ENCODE data around the gene MFAP3.
"Not testable (repeated sequence)": the region's sequence is repeated elsewhere in the genome, so short reads cannot be mapped to it uniquely, and the experiment has no call there.

Gene MFAP3

DNA sequence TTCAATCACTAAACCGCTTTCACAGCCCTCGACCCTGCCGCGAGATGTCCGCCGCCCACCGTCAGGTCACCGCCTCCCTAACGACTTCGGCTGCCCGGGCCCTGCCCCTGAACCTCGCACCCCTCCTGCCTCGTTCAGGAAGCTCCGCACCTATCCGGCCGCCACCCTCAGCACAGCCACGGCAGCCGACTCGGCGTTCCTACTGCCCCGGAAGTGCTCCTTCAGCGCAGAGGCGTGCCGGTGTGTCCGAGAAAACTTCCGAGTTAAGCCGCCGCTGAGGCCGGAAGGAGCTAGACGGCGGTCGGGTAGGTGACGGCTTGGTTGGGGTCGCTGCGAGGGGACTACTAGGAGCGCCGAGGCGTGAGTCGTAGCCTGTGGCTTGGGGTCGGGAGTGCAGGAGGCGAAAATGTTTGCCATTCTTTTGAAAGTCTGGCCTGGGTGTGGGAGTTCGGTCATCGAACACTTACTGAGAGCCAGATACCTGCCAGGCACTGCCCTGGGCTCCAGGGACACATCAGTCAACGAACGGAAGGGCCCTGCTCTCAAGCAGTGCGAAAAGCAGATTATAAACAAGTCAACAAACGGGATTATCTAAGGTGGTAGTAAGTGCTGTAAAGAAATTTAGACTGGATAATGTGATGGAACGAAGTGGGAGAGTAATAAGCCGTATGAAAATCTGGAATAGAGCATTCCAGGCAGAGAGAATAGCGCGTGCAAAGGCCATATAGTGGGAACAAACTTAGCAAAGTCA, at the start of gene MFAP3, which contains the start of gene FAM114A2:
TSS of gene MFAP3 (plus strand) at position 261 of the 751 bp plus-strand sequence. CDS start 10,756 bp downstream, outside the sequence.
TSS of gene FAM114A2 (minus strand) at position 204 of the 751 bp plus-strand sequence. CDS start 3,957 bp downstream, outside the sequence.
- peak; percentile 96 for DNase-seq

DNA sequence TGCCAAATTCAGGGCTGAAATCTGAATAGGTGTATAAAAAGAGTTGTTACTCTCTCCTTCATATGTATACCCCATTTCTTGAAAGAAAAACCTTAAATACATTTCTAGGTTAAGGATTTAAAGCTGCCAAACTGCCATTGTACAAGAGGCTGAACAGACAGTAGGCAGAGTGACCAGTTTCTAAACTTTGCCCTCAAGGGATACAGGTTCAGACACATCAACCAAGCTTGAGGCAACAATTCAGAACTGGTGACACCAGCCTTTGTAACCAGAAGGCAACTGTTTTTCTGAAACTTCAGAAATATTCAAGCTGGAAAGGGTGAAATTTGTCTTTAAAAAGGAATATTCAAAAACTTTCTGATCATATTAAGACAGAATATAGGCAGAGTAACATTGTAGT, 47.6 kb upstream of the MFAP3 start:
- DNase-seq, result no peak

DNA sequence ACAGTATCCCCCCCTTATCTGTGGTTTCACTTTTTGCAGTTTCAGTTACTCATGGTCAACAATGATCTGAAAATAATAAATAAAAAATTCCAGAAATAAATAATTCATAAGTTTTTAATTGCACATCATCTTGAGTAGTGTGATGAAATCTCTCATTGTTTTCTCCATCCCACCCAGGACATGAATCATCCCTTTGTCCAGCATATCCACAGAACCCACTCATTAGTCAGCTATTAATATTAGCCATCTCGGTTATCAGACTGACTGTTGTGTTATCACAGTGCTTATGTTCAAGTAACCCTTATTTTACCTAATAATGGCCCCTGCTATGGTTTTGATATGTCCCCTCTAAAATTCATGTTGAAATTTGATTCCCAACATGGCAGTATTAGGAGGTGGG, 40.8 kb upstream of the MFAP3 start:
- DNase-seq, result no peak

DNA sequence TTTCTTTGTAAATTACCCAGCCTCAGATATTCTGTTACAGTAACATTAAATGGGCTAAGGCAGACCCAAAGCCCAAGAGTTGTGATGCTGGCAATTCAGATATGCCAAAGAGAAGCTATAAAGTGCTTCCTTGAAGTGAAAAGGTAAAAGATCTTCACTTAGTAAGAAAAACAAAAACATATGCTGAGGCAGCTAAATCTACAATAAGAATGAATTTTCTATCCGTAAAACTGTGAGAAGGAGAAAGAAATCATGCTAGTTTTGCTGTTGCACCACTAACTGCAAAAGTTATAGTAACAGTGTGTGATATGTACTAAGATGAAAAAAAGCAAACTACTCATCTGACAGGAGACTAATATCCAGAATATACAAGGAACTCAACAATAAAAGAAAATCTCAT, 40.0 kb upstream of the MFAP3 start:
- no peak for DNase-seq

DNA sequence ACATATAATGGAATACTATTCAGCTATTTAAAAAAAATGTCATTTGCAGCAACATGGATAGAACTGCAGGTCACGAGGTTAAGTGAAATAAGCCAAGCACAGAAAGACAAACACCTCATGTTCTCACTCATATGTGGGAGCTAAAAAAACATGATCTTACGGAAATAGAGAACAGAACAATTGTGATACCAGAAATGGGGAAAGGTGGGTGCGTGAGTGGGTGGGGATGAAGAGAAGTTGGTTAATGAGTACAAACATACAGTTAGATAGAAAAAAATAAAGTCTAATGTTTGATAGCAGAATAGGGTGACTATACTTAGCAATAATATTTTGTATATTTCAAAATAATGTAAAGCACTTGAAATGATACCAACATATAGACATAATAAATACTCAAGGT, 38.8 kb upstream of the MFAP3 start:
- DNase-seq, result no peak

DNA sequence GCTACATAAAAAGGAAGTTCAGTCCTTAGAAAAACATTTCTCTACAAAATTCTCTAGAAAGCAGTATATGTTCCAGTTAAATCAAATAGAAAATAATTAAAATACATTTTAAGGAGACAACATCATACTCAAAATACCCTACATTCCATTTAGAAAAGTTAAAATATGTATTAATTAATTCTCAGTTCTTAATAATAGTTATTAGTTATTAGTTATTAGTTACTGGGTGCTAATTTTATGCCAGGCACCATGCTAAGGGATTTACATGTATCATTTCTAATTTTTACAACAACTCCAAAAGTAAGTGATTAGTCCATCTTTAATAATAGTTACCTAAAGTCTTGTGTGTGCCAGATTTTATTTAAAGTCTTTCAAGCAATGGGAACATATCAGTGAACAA, 38.1 kb upstream of the MFAP3 start:
- no peak for DNase-seq

DNA sequence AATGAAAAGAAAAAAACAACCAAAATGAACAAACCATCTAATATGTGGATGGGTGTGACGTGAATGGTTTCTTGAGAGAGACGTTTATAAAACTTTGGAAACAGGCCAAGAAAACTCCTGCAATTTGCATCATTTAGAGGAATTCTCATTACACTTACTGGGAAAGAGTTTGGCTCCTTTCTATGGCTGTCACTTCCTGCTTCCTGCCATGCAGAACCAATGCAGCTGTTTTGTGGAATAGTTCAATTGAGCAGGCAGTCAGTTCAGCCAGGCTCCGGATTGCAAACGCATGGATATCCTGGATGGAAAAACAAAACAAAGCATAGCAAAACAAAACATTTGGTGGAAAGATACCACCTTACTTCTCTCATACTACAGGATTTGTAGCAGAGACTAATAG, 36.7 kb upstream of the MFAP3 start:
- no peak for DNase-seq

DNA sequence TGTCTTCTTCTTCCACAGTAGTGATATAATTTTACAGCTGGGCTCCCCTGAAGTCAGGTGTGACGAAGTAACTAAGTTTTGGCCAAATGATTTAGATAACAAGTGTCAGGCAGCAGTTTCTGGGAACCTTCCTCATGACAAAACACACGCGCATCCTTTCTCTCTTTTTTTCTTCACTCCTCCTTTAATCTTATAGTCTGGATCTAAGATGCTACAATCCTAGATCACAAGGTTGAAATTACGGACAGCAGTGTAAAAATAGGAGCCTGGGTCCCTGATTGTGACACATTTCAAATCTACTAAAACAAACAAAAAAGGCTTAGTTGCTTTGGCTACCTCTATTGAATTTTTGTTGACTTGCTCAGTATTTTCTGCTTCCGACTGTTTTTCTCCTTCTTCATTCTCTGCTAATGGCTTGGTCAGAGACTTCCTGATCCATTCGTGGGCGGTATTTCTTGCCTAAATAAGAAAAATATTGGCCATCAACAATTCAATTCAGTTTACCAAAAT, 36.2 kb upstream of the MFAP3 start:
- no peak for DNase-seq

DNA sequence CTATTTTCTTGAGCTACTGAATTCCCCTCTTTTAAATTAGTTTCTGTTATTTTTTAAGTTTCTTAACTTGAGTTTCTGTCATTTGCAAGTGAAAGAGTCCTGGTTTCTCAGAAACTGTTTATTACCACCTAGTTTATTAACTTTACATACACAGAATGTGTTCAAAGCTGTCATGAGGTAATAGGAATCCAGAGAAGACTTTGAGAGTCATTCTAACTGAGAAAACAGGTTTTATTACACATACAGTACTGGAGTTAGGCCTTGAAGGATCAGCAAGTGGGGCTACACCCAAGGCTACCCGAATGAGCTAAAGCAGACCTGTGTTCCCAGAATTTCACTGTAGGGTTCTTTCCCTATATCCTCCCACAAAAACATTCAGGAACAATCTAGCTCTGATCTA, 33.1 kb upstream of the MFAP3 start:
- no peak for DNase-seq

DNA sequence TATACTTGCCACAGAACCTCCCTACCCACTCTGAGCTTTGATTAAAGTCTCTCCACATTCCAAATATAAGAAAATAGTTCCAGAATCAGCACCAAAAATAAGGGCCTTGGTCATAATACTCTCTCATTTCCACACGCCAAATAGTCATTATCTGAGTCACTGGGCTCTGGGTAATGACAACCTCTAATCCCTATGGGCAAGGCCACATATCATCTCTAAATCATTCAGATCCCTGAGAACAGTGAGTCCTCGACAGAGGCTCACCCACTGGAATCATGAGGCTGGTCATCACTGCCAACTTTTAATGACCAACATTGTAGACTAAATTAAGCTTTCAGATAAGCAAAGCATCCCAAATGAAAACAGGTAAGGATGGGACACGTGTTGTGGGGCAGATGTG, 28.1 kb upstream of the MFAP3 start:
- no peak for DNase-seq

DNA sequence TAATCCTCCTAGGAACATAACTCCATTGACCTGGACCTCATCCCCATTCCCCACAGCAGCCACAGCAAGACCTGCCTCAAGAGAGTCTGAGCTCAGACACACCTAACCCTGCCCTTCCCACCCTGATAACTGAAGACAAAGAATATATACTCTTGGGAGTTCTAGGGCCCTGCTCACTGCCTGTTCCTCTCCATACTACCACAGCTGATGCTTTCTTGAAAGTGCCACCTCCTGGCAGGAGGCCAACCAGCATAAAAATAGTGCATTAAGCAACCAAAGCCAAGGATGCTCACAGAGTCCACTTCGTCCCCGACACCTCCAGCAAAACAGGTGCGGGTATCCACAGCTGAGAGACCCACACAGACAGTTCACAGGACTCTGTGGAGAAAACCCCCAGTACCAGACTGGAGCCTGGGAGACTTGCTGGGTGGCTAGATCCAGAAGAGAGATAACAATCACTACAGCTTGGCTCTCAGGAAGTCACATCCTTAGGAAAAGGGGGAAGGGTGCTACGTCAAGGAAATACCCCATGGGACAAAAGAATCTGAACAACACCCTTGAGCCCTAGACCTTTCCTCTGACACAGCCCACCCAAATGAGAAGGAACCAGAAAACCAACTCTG, 23.6 kb upstream of the MFAP3 start:
- no peak for DNase-seq

DNA sequence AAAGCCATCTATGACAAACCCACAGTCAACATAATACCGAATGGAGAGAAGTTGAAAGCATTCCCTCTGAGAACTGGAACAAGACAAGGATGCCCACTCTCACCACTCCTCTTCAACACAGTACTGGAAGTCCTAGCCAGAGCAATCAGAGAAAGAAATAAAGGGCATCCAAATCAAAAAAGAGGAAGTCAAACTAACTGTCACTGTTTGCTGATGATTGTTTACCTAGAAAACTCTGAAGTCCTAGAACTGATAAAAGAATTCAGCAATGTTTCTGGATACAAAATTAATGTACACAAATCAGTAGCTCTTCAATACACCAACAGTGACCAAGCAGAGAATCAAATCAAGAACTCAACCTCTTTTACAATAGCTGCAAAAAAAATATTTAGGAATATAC, 19.8 kb upstream of the MFAP3 start:
- not testable (repeated sequence) for DNase-seq

DNA sequence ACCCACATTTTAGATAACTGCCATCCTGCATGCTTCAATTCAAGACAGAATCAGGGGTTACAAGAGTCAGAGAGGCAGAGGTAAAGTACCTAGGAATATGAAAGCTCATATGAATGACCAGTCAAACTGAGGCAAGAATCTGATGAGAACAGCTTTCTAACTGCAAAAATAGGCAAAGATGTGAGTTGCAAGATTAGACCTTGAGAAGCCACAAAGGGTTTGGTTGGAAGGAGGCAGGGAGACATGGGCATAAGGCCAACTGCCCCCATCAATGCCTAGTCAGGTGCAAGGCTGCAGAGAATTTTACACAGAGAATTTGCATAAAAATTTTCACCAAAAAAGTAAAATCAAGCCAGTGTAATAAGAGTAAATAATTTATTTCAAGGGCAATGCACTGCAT, 12.8 kb upstream of the MFAP3 start:
- no peak for DNase-seq

DNA sequence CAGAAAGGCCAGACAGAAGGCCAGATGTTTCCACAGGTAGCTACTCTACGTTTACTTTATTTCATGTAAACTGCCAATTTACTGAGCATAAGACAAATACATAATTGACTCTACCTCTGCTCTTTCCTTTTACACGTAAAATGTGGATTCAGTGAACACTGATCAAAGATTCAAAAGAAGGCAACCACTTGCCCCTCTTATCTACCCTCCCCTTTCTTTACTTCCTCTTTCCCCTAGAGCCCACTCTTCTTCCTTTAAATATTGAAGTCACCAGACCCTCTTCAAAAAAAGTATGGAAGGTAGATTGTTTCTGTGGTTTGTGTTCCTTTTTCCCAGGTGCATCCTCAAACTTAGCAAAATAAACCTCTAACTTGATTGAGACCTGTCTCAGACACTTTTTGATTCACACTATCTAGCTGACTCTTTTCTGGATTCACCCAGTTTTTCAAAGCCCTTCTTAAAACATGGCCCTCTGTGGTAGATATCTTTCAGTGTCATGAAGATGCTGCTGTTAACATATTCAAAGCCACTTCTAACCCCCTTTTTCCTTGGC, 6.8 kb upstream of the MFAP3 start:
- no peak for DNase-seq

DNA sequence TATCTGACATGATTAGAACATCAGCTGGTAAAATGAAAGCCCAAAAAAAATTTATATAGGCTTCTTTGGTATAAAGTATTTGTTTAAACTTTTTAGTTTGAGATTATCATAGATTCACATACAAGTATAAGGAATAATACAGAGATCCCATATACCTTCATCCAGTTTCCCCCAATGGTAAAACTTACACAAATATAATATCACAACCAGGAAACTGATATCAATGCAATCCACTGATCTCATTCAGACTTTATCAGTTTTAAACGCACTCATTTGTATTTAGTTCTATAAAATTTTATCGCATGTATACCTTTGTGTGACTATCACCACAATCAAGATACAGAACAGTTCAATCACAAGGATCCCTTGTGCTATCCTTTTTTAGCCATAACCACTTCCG, 3.8 kb upstream of the MFAP3 start:
- no peak for DNase-seq

DNA sequence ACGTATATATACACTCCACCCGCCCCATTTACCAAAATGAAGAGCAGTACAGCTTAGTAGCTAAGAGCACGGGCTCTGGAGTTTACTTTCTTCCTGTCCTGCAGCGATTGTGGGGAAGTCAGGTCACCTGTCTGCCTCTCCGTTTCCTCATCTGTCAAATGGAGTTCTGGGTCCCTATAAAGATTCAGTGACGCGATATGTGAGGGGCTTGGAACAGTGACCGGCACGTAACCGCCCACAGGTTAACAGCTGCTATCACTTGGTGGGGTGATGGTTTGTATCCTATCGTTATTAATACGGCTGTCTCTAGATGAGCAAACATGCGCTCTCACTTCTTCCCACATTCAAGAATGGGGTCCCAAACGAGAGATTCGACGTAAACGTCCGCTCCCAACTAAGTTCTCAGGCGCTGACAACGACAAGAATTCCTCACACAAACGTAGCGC, 483 bp upstream of the MFAP3 start:
- peak; percentile 74 for DNase-seq

DNA sequence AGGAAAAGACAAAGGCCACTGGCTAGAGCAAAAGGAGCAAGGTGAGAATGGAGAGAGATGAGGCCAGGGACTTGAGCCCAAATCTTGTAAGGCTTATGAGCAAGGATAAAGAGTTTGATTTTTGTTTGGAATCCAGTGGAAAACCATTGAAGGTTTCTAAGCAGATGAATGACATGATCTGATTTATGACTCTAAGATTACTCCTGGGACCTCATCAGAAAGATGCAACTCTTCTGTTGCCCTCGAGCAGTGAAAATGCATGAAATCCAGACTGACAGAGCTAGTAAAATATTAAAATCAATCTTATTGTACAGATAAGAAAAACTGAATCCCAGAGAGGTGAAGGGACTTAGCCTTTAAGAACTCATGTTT, 677 bp downstream of the MFAP3 start:
- no peak for DNase-seq

DNA sequence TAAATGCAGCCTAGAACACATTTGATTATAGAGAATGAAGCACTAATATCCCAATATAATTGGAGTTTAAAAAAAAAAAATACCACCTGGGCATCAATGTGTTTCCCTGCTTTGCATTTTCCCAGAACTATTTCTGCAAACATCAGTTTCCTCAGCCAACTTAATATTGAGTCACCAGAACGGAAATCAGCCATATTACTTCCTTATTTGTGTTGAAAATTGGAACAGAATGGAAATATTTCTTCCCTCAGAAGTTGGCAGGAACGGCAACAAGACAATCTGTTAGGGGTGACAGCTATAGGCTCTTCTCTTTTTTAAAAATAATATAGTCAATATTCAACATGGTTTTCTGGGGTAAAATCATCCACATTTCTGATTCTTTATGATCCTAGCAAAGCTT, 4.0 kb downstream of the MFAP3 start:
- DNase-seq, result no peak

DNA sequence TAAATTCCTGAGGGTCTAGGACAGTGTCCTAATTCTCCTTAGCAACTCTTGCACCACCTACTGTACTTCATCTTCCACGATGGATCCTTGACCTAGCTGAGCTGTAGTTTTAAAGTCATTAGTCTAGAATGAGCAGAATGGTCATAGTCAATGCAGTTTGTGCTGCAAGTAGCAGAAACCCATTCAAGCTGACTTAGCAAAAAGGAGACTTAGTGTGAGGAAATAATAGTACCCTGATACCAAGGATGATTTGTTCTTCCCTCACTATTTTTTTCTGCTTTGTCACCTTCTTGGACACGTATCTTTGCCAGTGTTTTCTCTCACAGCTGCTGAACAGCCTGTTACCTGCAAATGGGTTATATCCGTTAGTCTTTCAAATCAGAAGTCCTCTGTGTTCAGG, 5.3 kb downstream of the MFAP3 start:
- DNase-seq, result no peak

DNA sequence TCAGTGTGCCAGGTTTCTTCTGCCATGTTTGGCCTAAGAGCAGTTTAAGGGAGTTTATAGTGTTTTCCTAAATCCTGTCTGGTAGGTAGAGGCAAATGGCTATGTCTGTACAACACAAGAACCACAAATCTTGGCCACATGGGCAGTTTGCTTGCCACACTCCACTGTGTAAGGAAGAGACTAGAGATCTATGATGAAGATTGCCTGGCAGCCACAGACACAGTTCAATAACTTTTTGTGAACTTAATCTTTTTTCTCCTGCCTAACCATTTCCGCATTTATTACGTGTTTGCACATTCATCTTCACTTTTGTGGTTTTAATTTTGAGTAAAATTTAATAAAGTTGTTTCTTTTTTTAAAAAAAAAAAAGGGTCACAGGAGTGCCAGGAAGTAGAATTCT, 5.8 kb downstream of the MFAP3 start:
- DNase-seq, result no peak

DNA sequence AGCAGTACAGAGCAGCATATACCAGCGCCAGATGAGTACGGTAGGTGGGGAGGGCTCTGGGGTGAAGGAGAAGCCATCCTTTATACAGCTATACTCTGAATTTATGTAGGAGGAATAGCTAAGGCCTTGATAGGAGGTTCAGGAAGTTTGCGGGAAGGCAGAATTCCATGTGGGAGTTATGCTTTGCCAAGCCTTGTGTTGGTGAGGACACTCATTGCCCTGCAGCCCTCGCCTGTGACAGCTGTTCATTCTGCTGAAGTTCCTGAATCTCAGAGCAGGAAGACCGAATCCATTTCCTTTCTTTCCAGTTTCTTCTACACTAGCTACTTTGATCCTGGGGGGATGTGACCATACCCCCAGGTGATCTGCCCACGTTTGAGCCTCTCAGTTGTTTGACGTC, 7.7 kb downstream of the MFAP3 start:
- DNase-seq, result no peak

DNA sequence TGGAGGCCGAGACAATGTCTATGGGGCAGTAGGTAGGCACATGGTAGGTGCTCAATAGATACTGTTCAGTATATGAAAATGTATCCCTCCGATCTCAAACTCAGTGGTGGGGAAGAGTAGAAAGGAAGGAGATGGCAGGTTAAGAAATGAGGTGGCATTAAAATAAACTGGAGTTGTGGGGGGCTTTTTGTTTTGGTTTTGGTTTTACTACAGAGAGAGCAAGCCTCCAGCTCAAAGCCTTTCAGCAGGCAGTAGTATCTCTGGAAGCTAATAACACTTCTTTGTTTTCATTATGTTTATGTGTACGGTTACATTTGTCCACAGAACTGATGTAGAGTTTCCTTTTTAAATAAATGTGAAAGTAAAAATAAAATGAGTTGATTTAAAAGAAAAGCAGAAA, 8.6 kb downstream of the MFAP3 start:
- no peak for DNase-seq

DNA sequence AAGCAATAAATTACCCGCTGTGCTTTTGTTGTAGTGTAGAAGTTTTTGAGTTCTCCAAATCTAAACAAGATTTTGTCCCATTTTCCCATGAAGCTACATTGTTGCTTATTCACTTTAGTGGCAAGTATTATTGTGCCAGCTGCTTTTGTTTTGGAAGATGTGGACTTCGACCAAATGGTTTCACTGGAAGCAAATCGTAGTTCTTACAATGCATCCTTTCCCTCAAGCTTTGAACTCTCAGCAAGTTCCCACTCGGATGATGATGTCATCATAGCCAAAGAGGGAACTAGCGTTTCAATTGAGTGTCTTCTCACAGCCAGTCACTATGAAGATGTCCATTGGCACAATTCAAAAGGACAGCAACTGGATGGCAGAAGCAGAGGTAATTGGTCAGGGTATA, 10.9 kb downstream of the MFAP3 start:
- no peak for DNase-seq

DNA sequence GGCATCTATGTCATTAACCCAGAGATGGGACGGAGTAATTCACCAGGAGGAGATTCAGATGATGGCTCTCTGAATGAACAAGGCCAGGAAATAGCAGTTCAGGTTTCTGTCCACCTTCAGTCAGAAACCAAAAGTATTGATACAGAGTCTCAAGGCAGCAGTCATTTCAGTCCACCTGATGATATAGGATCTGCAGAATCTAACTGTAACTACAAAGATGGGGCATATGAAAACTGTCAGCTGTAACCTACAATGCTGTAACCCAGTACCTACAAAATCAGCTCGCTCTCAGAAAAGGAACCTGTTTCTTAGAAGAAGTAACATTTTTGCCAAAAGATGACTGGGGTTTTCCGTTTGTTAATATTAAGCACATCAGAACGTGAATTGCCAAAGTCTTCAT, 14.7 kb downstream of the MFAP3 start:
- DNase-seq, result no peak

All from activated effector memory CD4-positive, alpha-beta T cell treated with anti-CD3 and anti-CD28 coated beads, Interleukin-2, amount 50 U/mL, for 16 hours (primary cell).